ENCODE results near the gene CAPN15. TPM values are rescaled to one million over a fixed set of nuclear protein-coding genes. Genes with fewer than 3 reads are reported as not detected.
A peak's percentile ranks its signal among the peaks of the same experiment; 100 is the strongest.
"Not testable (repeated sequence)": the region's sequence is repeated elsewhere in the genome, so short reads cannot be mapped to it uniquely, and the experiment has no call there.

The CAPN15 gene
- total RNA-seq, 1 donor from 2014 or later: 45.2 TPM

- no peak for ATAC-seq
- H3K27me3 ChIP-seq: no peaks in the 10 kb centered on the region
- H3K27ac ChIP-seq: no peak overlapping the region
- peaks cover 22% of the 10 kb centered on the region for H3K36me3 ChIP-seq
- TF ChIP-seq CTCF (IDR thresholded peaks at IDR 0.05): no peak
- DNase-seq: no peak
- no peaks in the 10 kb centered on the region for H3K9me3 ChIP-seq
- H3K4me3 ChIP-seq: no peak overlapping the region
- H3K4me1 ChIP-seq: no peaks in the 10 kb centered on the region
- intact Hi-C loops (cut with DNase I): no loop called here
These were observed 36.7 kb upstream of the CAPN15 start for GRCh38 chr16:490768-491167.

GRCh38 chr16:491220-491919, 36.1 kb upstream of the CAPN15 start:
- no peaks in the 10 kb centered on the region for H3K27me3 ChIP-seq
- no peak overlapping the region for H3K27ac ChIP-seq
- no peak for DNase-seq
- intact Hi-C loops (cut with DNase I): no loop called here
- H3K36me3 ChIP-seq: peaks cover 22% of the 10 kb centered on the region
- no peaks in the 10 kb centered on the region for H3K9me3 ChIP-seq
- no peak for ATAC-seq
- no peak overlapping the region for H3K4me3 ChIP-seq
- no peaks in the 10 kb centered on the region for H3K4me1 ChIP-seq
- no peak for TF ChIP-seq CTCF (IDR thresholded peaks at IDR 0.05)

DNA sequence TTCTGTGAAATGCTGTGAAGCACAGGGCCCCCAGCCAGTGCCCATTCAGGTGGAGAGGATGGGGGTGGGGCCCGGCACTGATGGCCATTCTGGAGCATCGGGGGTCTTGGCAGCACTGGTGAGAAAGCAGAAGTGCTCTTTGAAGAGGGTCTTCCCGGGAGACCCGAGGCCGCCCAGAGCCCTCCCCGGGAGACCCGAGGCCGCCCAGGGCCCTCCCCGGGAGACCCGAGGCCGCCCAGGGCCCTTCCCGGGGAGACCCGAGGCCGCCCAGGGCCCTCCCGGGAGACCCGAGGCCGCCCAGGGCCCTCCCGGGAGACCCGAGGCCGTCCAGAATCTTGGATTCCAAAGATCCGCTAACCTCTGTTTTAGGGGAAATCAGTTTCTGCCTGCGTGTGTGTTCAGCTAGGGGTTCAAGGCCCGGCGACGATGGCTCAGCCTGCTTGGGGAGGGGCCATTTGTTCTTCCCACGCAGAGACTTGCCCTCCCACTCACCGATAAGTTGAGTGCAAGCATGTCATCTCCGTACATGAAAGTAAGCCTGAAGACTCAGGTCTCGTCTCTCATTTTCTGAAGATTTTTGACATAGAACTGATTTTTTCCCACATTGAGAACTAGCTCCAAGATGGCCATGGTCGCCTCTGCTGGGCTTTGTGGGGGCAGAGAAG, 35.2 kb upstream of the CAPN15 start:
- intact Hi-C loops (cut with DNase I): no loop called here
- no peak overlapping the region for H3K4me3 ChIP-seq
- H3K9me3 ChIP-seq: no peaks in the 10 kb centered on the region
- no peak overlapping the region for H3K27ac ChIP-seq
- no peak for TF ChIP-seq CTCF (IDR thresholded peaks at IDR 0.05)
- H3K36me3 ChIP-seq: peaks cover 22% of the 10 kb centered on the region
- no peaks in the 10 kb centered on the region for H3K4me1 ChIP-seq
- DNase-seq: no peak
- no peaks in the 10 kb centered on the region for H3K27me3 ChIP-seq
- peak; percentile 32 for ATAC-seq

DNA sequence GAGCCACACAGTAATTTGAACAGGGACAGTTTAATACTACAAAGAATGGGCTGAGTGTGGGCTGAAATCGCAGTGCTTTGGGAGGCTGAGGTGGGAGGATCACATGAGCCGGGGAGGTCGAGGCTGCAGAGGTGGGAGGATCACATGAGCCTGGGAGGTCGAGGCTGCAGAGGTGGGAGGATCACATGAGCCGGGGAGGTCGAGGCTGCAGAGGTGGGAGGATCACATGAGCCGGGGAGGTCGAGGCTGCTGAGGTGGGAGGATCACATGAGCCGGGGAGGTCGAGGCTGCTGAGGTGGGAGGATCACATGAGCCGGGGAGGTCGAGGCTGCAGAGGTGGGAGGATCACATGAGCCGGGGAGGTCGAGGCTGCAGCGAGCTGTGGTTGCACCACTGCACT, 32.8 kb upstream of the CAPN15 start:
- H3K4me1 ChIP-seq; ATAC-seq; H3K27me3 ChIP-seq; H3K9me3 ChIP-seq; H3K4me3 ChIP-seq; DNase-seq; intact Hi-C loops (cut with DNase I); H3K27ac ChIP-seq: not testable (repeated sequence)
- H3K36me3 ChIP-seq: peaks cover 20% of the 10 kb centered on the region

DNA sequence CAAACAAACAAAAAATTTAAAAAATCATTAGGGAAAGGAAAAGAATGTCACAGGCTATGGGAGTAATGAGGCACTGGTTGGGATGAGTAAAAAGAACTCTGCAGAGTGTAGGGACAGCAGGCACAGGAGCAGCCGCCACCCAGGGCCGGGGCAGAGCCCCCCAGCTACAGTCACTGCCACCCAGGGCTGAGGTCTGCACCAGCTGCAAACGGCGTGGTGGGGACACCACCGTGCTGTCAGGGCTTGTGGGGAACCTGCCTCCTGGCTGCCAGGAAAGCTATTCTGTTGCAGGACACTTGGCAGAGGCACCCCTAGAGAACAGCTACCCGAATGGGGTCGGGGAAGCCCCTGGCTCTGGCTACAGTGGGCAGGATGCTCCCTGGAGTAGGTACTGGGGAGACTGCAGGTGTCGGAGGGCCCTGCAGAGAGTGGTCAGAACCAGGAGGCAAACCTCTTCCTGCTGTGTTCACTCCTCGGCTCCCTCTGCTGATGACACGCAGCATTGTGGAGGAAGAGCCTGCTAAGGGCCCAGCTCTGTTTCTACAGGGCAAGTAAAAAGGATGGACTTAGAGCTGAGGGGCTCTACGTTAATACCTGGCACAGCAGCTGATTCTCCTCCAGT, 32.3 kb upstream of the CAPN15 start:
- intact Hi-C loops (cut with DNase I): no loop called here

More for the DNA sequence above, 32.3 kb upstream of the CAPN15 start:
- Histone ChIP-seq H3K9me3 (no peaks in the 10 kb centered on the region), H3K27ac (no peak overlapping the region), H3K4me1 (no peaks in the 10 kb centered on the region), H3K27me3 (no peaks in the 10 kb centered on the region), H3K36me3 (peaks cover 16% of the 10 kb centered on the region), H3K4me3 (no peak overlapping the region)
- ATAC-seq: peak; percentile 70
- TF ChIP-seq CTCF (IDR thresholded peaks at IDR 0.05): peak; percentile 38
- DNase-seq: no peak

Measured in upper lobe of right lung (tissue), 1 donor.